ENCODE data around the gene UNKL.
"Not testable (repeated sequence)": the region's sequence is repeated elsewhere in the genome, so short reads cannot be mapped to it uniquely, and the experiment has no call there.

The UNKL gene

GRCh38 chr16:1445518-1446203 lies 31.2 kb upstream of the UNKL start:
- DNase-seq, result no peak

- DNase-seq, result no peak
Observed at GRCh38 chr16:1444730-1445517, 30.4 kb upstream of the UNKL start.

GRCh38 chr16:1443980-1444729 lies 29.7 kb upstream of the UNKL start, which contains the start of gene CCDC154:
Gene CCDC154, minus strand, starts transcription at chr16:1444556. Its CDS starts 234 bp downstream, at chr16:1444322.
- DNase-seq, result no peak

GRCh38 chr16:1443403-1443973 lies 29.0 kb upstream of the UNKL start:
- no peak for DNase-seq

- DNase-seq, result no peak
Observed at GRCh38 chr16:1442697-1443096, 28.2 kb upstream of the UNKL start.

- DNase-seq, result no peak
Observed at GRCh38 chr16:1441391-1441829, 26.9 kb upstream of the UNKL start.

GRCh38 chr16:1439699-1440074 lies 25.2 kb upstream of the UNKL start:
- DNase-seq, result not testable (repeated sequence)

GRCh38 chr16:1439058-1439698 lies 24.7 kb upstream of the UNKL start:
- DNase-seq, result no peak

- no peak for DNase-seq
Observed at GRCh38 chr16:1438229-1439057, 23.9 kb upstream of the UNKL start.

GRCh38 chr16:1437606-1438005 lies 23.1 kb upstream of the UNKL start:
- no peak for DNase-seq

GRCh38 chr16:1436731-1437355 lies 22.3 kb upstream of the UNKL start:
- no peak for DNase-seq

- no peak for DNase-seq
Observed at GRCh38 chr16:1435921-1436697, 21.6 kb upstream of the UNKL start.

- no peak for DNase-seq
Observed at GRCh38 chr16:1434644-1435592, 20.4 kb upstream of the UNKL start.

GRCh38 chr16:1433756-1434155 lies 19.3 kb upstream of the UNKL start:
- DNase-seq, result no peak

- DNase-seq, result no peak
Observed at GRCh38 chr16:1433263-1433560, 18.7 kb upstream of the UNKL start.

- DNase-seq, result no peak
Observed at GRCh38 chr16:1432388-1433262, 18.1 kb upstream of the UNKL start.

- DNase-seq, result no peak
Observed at GRCh38 chr16:1431497-1432270, 17.2 kb upstream of the UNKL start.
